Neural progenitor cell (in vitro differentiated cells): ENCODE data around the gene ADGRD1. TPM values are rescaled to one million over a fixed set of nuclear protein-coding genes. Genes with fewer than 3 reads are reported as not detected.
A peak's percentile ranks its signal among the peaks of the same experiment; 100 is the strongest.

Experiments
- DNase-seq: peaks from one replicate; pipeline ENCODE4 v3.0.0-alpha.2; 2016; ENCODE audit warnings: low spot score
- H2AFZ ChIP-seq: fragments of 200-600 bp; sonication (generic); replicated peaks from 2 replicates; pipeline ENCODE4 v1.6.1; 2016; ENCODE audit warnings: antibody characterized with exemption
- H3F3A ChIP-seq: fragments of 200-600 bp; sonication (generic); 2 replicates; pipeline ENCODE4 v1.6.1; 2016; ENCODE audit warnings: antibody characterized with exemption, low read depth
- H3K27ac ChIP-seq: fragments of 200-600 bp; sonication (generic); 2 replicates; pipeline ENCODE4 v1.5.1; 2016; ENCODE audit warnings: mild to moderate bottlenecking
- H3K27me3 ChIP-seq: fragments of 200-600 bp; sonication (generic); 2 replicates; pipeline ENCODE4 v1.6.1; 2016; ENCODE audit warnings: mild to moderate bottlenecking, moderate library complexity
- H3K36me3 ChIP-seq: fragments of 200-600 bp; sonication (generic); 2 replicates; pipeline ENCODE4 v1.5.1; 2016
- H3K4me1 ChIP-seq: fragments of 200-600 bp; sonication (generic); 2 replicates; pipeline ENCODE4 v1.6.1; 2016; ENCODE audit warnings: mixed run types
- H3K4me2 ChIP-seq: fragments of 200-600 bp; sonication (generic); 2 replicates; pipeline ENCODE4 v1.6.1; 2016
- H3K4me3 ChIP-seq: fragments of 200-600 bp; sonication (generic); 2 replicates; pipeline ENCODE4 v1.5.1; 2016
- H3K79me2 ChIP-seq: fragments of 200-600 bp; sonication (generic); 2 replicates; pipeline ENCODE4 v1.6.1; 2016; ENCODE audit warnings: low read depth
- H3K9ac ChIP-seq: fragments of 200-600 bp; sonication (generic); 2 replicates; pipeline ENCODE4 v1.6.1; 2016
- H3K9me3 ChIP-seq: fragments of 200-600 bp; sonication (generic); 2 replicates; pipeline ENCODE4 v1.5.1; 2016; ENCODE audit warnings: low read depth
- H4K20me1 ChIP-seq: fragments of 200-600 bp; sonication (generic); 2 replicates; pipeline ENCODE4 v1.6.1; 2016; ENCODE audit warnings: low read depth
- H3K27ac Mint-ChIP-seq: 3 replicates; pipeline ENCODE4 v1.8.0; 2021; ENCODE audit warnings: mixed read lengths
- H3K27me3 Mint-ChIP-seq: 2 replicates; pipeline ENCODE4 v1.8.0; 2022; ENCODE audit warnings: low read depth, mild to moderate bottlenecking, inconsistent platforms, moderate library complexity, mixed read lengths; ENCODE audit not compliant: insufficient read depth
- H3K36me3 Mint-ChIP-seq: 3 replicates; pipeline ENCODE4 v1.8.0; 2021; ENCODE audit warnings: mixed read lengths
- H3K4me1 Mint-ChIP-seq: 3 replicates; pipeline ENCODE4 v1.8.0; 2021; ENCODE audit warnings: mixed read lengths
- H3K4me3 Mint-ChIP-seq: 3 replicates; pipeline ENCODE4 v1.8.0; 2021; ENCODE audit warnings: mild to moderate bottlenecking, moderate library complexity, mixed read lengths
- H3K9me3 Mint-ChIP-seq: 3 replicates; pipeline ENCODE4 v1.8.0; 2020; ENCODE audit warnings: mixed read lengths
- EZH2 ChIP-seq: fragments of 200-600 bp; sonication (generic); IDR thresholded peaks from 2 replicates; pipeline ENCODE4 v1.6.1; 2017; ENCODE audit warnings: antibody characterized with exemption, mild to moderate bottlenecking, moderate library complexity
- EZH2phosphoT487 ChIP-seq: fragments of 200-600 bp; sonication (generic); IDR thresholded peaks from 2 replicates; pipeline ENCODE4 v1.6.1; 2017; ENCODE audit warnings: antibody characterized with exemption
- total RNA-seq: library from RNA; depleted of rRNA; stranded (reverse); fragments of >200 nt; gene quantifications from 2 replicates; pipeline ENCODE4 v1.2.3, GENCODE V29; 2015; ENCODE audit warnings: low replicate concordance
- TF ChIP-seq, protein P1 (sequence below): fragments of 200-600 bp; sonication (generic); IDR thresholded peaks from 2 replicates; pipeline ENCODE4 v1.5.1; 2017; ENCODE audit warnings: antibody characterized with exemption, mild to moderate bottlenecking

ADGRD1 gene
- total RNA-seq, 1 donor from 2014 or later = not detected

DNA sequence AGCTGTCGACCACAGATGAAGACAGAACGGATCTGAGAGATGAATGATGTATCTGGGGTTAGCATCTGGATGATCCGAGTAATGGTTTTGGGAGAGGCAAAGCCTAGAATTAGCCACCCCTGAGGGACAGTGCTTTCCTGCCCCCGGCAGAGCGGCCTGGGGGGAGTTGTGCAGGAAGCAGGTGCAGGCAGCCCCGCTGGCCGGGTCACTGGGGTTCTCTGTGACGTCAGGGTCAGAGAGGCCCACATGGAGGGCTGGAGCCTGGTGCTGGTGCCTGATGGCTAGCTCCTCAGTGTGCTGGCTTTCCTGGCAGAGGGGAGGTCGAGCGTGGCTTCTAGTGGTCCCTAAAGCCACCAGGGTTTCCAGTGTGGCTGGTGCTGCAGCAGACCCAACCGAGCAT, 70.3 kb downstream of the ADGRD1 start:
- H3K9ac ChIP-seq = no peak overlapping the region
- no peak overlapping the region for H3K4me3 Mint-ChIP-seq
- H3K9me3 ChIP-seq = no peaks in the 10 kb centered on the region
- no peaks in the 10 kb centered on the region for H3K4me1 ChIP-seq
- no peaks in the 10 kb centered on the region for H3K36me3 ChIP-seq
- no peaks in the 10 kb centered on the region for H3K36me3 Mint-ChIP-seq
- DNase-seq = no peak
- TF ChIP-seq EZH2phosphoT487 = no peak
- no peak for TF ChIP-seq EZH2
- TF ChIP-seq, protein P1, sequence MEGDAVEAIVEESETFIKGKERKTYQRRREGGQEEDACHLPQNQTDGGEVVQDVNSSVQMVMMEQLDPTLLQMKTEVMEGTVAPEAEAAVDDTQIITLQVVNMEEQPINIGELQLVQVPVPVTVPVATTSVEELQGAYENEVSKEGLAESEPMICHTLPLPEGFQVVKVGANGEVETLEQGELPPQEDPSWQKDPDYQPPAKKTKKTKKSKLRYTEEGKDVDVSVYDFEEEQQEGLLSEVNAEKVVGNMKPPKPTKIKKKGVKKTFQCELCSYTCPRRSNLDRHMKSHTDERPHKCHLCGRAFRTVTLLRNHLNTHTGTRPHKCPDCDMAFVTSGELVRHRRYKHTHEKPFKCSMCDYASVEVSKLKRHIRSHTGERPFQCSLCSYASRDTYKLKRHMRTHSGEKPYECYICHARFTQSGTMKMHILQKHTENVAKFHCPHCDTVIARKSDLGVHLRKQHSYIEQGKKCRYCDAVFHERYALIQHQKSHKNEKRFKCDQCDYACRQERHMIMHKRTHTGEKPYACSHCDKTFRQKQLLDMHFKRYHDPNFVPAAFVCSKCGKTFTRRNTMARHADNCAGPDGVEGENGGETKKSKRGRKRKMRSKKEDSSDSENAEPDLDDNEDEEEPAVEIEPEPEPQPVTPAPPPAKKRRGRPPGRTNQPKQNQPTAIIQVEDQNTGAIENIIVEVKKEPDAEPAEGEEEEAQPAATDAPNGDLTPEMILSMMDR = no peak
- H4K20me1 ChIP-seq = no peaks in the 10 kb centered on the region
- H3K4me3 ChIP-seq = no peak overlapping the region
- H3K27me3 Mint-ChIP-seq = peaks cover 18% of the 10 kb centered on the region
- H3K27ac Mint-ChIP-seq = no peak overlapping the region
- no peak overlapping the region for H3K27ac ChIP-seq
- no peaks in the 10 kb centered on the region for H3K79me2 ChIP-seq
- no peak overlapping the region for H3K4me2 ChIP-seq
- H3K27me3 ChIP-seq = no peaks in the 10 kb centered on the region
- H3K9me3 Mint-ChIP-seq = no peaks in the 10 kb centered on the region
- peaks cover 34% of the 10 kb centered on the region for H3K4me1 Mint-ChIP-seq
- no peaks in the 10 kb centered on the region for H3F3A ChIP-seq
- no peak overlapping the region for H2AFZ ChIP-seq

DNA sequence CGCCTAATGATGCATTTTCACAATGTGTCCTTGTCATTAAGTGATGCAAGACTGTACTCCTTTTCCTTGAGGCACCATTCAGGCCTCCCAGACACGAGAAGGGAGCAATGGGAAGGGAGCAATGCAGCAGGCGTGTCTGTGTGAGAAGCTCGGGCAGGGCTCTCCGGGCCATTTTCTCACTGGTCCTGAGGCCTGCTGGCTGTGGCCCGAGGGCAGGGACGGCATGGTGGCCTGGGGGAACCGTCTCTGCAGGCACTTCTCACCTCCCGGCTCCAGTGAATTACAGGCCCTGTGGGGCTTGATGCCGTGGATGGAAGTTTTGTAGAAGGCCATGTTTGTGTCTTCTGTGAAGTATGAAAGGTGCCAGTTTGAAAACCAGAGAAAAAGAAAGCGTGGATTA, 71.0 kb downstream of the ADGRD1 start:
- H3K36me3 Mint-ChIP-seq = no peaks in the 10 kb centered on the region
- no peak for DNase-seq
- Histone ChIP-seq H3K27me3 (no peaks in the 10 kb centered on the region), H3K4me2 (no peak overlapping the region), H4K20me1 (no peaks in the 10 kb centered on the region), H3F3A (no peaks in the 10 kb centered on the region), H3K79me2 (no peaks in the 10 kb centered on the region), H3K27ac (no peak overlapping the region), H3K4me1 (no peaks in the 10 kb centered on the region), H3K4me3 (no peak overlapping the region), H2AFZ (no peak overlapping the region), H3K9ac (no peak overlapping the region), H3K9me3 (no peaks in the 10 kb centered on the region), H3K36me3 (no peaks in the 10 kb centered on the region)
- peaks cover 32% of the 10 kb centered on the region for H3K4me1 Mint-ChIP-seq
- H3K9me3 Mint-ChIP-seq = no peaks in the 10 kb centered on the region
- TF ChIP-seq, protein P1 = no peak
- TF ChIP-seq EZH2 (no peak), EZH2phosphoT487 (no peak)
- H3K27me3 Mint-ChIP-seq = peaks cover 17% of the 10 kb centered on the region
- peak overlapping the region; percentile 16 for H3K4me3 Mint-ChIP-seq
- H3K27ac Mint-ChIP-seq = peak overlapping the region; percentile 70

DNA sequence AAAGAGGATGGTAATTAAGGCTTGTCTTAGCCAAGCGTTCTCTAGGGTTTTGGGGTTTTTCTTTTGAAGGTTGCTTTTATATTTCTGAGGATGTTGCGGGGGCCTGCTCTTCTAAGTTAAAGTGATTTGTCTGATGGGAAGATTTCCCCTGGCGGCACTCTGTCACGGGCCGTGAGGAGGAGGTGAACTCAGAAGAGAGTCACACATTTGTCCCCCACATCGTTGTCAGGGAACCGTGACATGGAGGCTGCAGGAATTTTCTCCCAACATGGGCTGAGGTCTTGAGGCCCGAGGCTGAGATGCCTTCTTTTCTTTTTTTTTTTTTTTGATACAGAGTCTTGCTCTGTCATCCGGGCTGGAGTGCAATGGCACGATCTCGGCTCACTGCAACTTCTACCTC, 71.5 kb downstream of the ADGRD1 start:
- Mint-ChIP-seq H3K27ac (peak overlapping the region; percentile 70), H3K9me3 (no peaks in the 10 kb centered on the region), H3K4me3 (peak overlapping the region; percentile 16), H3K36me3 (no peaks in the 10 kb centered on the region), H3K4me1 (peaks cover 34% of the 10 kb centered on the region), H3K27me3 (peaks cover 17% of the 10 kb centered on the region)
- Histone ChIP-seq H3K9ac (no peak overlapping the region), H3K4me1 (peaks cover under 1% of the 10 kb centered on the region), H3K9me3 (no peaks in the 10 kb centered on the region), H3K27me3 (no peaks in the 10 kb centered on the region), H3K4me3 (no peak overlapping the region), H4K20me1 (no peaks in the 10 kb centered on the region), H3K4me2 (no peak overlapping the region), H2AFZ (no peak overlapping the region), H3F3A (no peaks in the 10 kb centered on the region), H3K36me3 (no peaks in the 10 kb centered on the region), H3K27ac (no peak overlapping the region), H3K79me2 (no peaks in the 10 kb centered on the region)
- no peak for DNase-seq
- no peak for TF ChIP-seq EZH2phosphoT487
- TF ChIP-seq, protein P1 = no peak
- TF ChIP-seq EZH2 = no peak
